Calu3 (cell line): ENCODE measurements around the gene GRXCR1. TPM values are rescaled to one million over a fixed set of nuclear protein-coding genes. Genes with fewer than 3 reads are reported as not detected.
A peak's percentile ranks its signal among the peaks of the same experiment; 100 is the strongest.

Source experiments
- Bru-seq: library from RNA; stranded (reverse); fragments of 400-500 nt; gene quantifications from one replicate; lab custom pipeline; 2021; lab: Mats Ljungman, UMichigan
- BruChase-seq, 2 experiments: library from RNA; stranded (reverse); fragments of 400-500 nt; gene quantifications; one replicate each; lab custom pipeline; 2021; lab: Mats Ljungman, UMichigan
- BruUV-seq: library from RNA; stranded (reverse); fragments of 400-500 nt; replicated peaks from 2 replicates; lab custom pipeline; 2021; lab: Mats Ljungman, UMichigan
- CTCF ChIA-PET: fragments of 300-600 bp; sonication (Branson Sonifier 250); formaldehyde crosslinking; loops from one replicate; lab custom pipeline; 2022; ENCODE audit warnings: antibody characterized with exemption; lab: Charles Lee
- DNase-seq: peaks from one replicate; pipeline ENCODE4 v3.0.0; 2022
- H3K27ac Mint-ChIP-seq: one replicate; pipeline ENCODE4 v1.8.0; 2022; ENCODE audit warnings: mixed read lengths; ENCODE audit not compliant: unreplicated experiment
- H3K27me3 Mint-ChIP-seq: one replicate; pipeline ENCODE4 v1.8.0; 2022; ENCODE audit warnings: mixed read lengths; ENCODE audit not compliant: unreplicated experiment
- H3K36me3 Mint-ChIP-seq: one replicate; pipeline ENCODE4 v1.8.0; 2022; ENCODE audit warnings: mild to moderate bottlenecking, moderate library complexity, mixed read lengths; ENCODE audit not compliant: insufficient read depth, unreplicated experiment
- H3K4me1 Mint-ChIP-seq: one replicate; pipeline ENCODE4 v1.8.0; 2022; ENCODE audit warnings: mild to moderate bottlenecking, low read depth, mixed read lengths; ENCODE audit not compliant: unreplicated experiment
- H3K4me3 Mint-ChIP-seq: one replicate; pipeline ENCODE4 v1.8.0; 2022; ENCODE audit warnings: mild to moderate bottlenecking, low read depth, moderate library complexity, mixed read lengths; ENCODE audit not compliant: unreplicated experiment
- H3K9me3 Mint-ChIP-seq: one replicate; pipeline ENCODE4 v1.8.0; 2022; ENCODE audit warnings: low read depth, mixed read lengths; ENCODE audit not compliant: unreplicated experiment
- intact Hi-C: fragments of 100-400 bp; cut with micrococcal nuclease; formaldehyde crosslinking; loops from one replicate; pipeline ENCODE4 v1.10.0; 2022; ENCODE audit not compliant: unreplicated experiment
- long read RNA-seq: library from polyadenylated mRNA; stranded (forward); transcript quantifications from one replicate; pipeline ENCODE4 v2.0.0, GENCODE V29; 2022
- total RNA-seq: library from RNA; stranded (reverse); gene quantifications from 2 replicates; pipeline ENCODE4 v1.2.3, GENCODE V29; 2022
- TF ChIP-seq, protein P1 (sequence below): fragments of 200-600 bp; IDR thresholded peaks from one replicate; pipeline ENCODE4 v1.8.0; 2022; ENCODE audit warnings: antibody characterized with exemption; ENCODE audit not compliant: unreplicated experiment

Gene GRXCR1
- total RNA-seq: not detected in 2 replicates
- percentile 1 among the genes with signal in this experiment for Bru-seq, nascent RNA
- BruChase-seq, experiment 1, labeled RNA remaining after a 6-hour chase: not detected
- BruChase-seq, experiment 2, labeled RNA remaining after a 2-hour chase: not detected
- long read RNA-seq: 0 reads

GRCh38 chr4:42892413-42892812, at the start of gene GRXCR1:
GRXCR1 (plus strand) TSS chr4:42892713; CDS start chr4:42893267, 554 bp downstream.
- Mint-ChIP-seq H3K36me3 (no peaks in the 10 kb centered on the region), H3K27me3 (no peaks in the 10 kb centered on the region), H3K9me3 (peaks cover 4% of the 10 kb centered on the region), H3K27ac (no peak within 1 kb of the TSS), H3K4me3 (no peak within 1 kb of the TSS), H3K4me1 (no peaks in the 10 kb centered on the region)
- BruUV-seq: no TSS peak
- DNase-seq: no peak
- CTCF ChIA-PET: no interaction called here
- intact Hi-C loops: no loop called here
- TF ChIP-seq, protein P1, sequence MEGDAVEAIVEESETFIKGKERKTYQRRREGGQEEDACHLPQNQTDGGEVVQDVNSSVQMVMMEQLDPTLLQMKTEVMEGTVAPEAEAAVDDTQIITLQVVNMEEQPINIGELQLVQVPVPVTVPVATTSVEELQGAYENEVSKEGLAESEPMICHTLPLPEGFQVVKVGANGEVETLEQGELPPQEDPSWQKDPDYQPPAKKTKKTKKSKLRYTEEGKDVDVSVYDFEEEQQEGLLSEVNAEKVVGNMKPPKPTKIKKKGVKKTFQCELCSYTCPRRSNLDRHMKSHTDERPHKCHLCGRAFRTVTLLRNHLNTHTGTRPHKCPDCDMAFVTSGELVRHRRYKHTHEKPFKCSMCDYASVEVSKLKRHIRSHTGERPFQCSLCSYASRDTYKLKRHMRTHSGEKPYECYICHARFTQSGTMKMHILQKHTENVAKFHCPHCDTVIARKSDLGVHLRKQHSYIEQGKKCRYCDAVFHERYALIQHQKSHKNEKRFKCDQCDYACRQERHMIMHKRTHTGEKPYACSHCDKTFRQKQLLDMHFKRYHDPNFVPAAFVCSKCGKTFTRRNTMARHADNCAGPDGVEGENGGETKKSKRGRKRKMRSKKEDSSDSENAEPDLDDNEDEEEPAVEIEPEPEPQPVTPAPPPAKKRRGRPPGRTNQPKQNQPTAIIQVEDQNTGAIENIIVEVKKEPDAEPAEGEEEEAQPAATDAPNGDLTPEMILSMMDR: no peak

DNA sequence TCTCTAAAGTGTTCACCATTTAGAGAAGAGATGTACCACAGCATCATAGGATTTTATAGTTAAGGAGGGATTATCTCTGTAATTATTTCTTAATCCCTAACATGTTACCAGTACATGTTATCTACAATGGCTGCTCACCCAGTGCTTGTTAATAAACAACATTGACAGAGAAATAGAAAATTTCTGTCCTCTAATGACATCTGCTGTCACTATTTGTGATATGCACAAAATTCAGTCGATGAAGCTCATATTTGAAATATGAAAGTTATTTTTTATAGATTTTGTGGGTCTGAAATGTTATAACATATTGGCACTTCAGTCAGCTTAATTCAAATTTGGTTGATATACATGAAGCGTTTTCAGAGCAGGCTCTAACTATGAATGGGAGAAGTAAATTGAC, 48.8 kb upstream of the GRXCR1 start:
- Mint-ChIP-seq H3K9me3 (peaks cover 4% of the 10 kb centered on the region), H3K4me3 (no peak overlapping the region), H3K27ac (no peak overlapping the region), H3K27me3 (no peaks in the 10 kb centered on the region), H3K36me3 (no peaks in the 10 kb centered on the region), H3K4me1 (no peaks in the 10 kb centered on the region)
- TF ChIP-seq, protein P1: no peak
- DNase-seq: no peak
- intact Hi-C loops: no loop called here
- CTCF ChIA-PET: no interaction called here
- BruUV-seq: no TSS peak

DNA sequence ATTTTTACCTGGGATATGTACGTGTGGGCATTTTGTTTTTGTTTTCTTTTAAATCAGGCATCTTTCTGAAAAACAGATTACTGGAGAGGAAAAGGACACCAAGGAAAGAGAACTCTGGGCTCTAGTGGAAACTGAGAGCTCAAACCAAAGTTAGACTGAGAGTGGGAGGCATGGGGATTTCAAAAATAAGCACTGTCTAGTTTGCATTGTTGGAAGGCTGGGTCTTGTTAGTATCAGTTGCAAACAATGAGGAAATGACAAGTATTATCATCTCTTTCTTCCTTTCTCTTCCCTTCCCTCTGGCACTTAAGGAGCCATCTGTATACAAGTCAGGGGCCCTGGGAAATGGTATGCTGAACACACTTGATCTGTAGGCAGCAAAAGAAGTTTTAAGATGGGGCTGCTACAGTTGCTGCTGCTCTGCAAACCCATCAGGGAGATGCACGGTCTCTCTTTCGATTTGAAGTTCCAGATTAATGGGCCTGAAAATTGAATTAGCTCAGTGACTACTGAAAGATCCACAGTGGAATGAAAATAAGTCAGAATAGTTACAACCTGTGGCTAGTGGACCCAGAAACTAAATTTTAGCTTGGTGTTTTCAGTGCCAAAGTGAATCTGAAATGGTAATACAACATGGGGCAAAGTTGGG, 48.0 kb upstream of the GRXCR1 start:
- TF ChIP-seq, protein P1: no peak
- no peaks in the 10 kb centered on the region for H3K4me1 Mint-ChIP-seq
- intact Hi-C loops: no loop called here
- H3K27me3 Mint-ChIP-seq: no peaks in the 10 kb centered on the region
- no TSS peak for BruUV-seq
- no peaks in the 10 kb centered on the region for H3K36me3 Mint-ChIP-seq
- CTCF ChIA-PET: no interaction called here
- H3K4me3 Mint-ChIP-seq: no peak overlapping the region
- DNase-seq: no peak
- H3K27ac Mint-ChIP-seq: no peak overlapping the region
- H3K9me3 Mint-ChIP-seq: peaks cover 4% of the 10 kb centered on the region

GRCh38 chr4:42845586-42845985, 46.9 kb upstream of the GRXCR1 start:
- BruUV-seq: no TSS peak
- Mint-ChIP-seq H3K4me1 (no peaks in the 10 kb centered on the region), H3K36me3 (no peaks in the 10 kb centered on the region), H3K27me3 (no peaks in the 10 kb centered on the region), H3K4me3 (no peak overlapping the region), H3K27ac (no peak overlapping the region), H3K9me3 (peaks cover 4% of the 10 kb centered on the region)
- TF ChIP-seq, protein P1: no peak
- intact Hi-C loops: no loop called here
- CTCF ChIA-PET: no interaction called here
- DNase-seq: no peak
